Sigmoid colon (tissue), 4 donors: ENCODE data around the gene COL23A1.

Source experiments
- CTCF ChIP-seq, 4 experiments: fragments of 450-650 bp in 3 of 4; fragments of 200-600 bp in 1 of 4; IDR thresholded peaks; one replicate each; pipeline ENCODE4 v1.5.1; 2016 to 2019; ENCODE audit warnings: antibody characterized with exemption in 4 of 4, mild to moderate bottlenecking in 3 of 4, moderate library complexity in 2 of 4
- EP300 ChIP-seq, 4 donors: sonication (generic); formaldehyde crosslinking; IDR thresholded peaks; one replicate each; pipeline ENCODE4 v1.6.1; 2017; ENCODE audit warnings: antibody characterized with exemption in 4 of 4
- POLR2A ChIP-seq, 2 donors: fragments of 450-650 bp; IDR thresholded peaks; one replicate each; pipeline ENCODE4 v1.6.1; 2016; ENCODE audit warnings: antibody characterized with exemption in 2 of 2, mild to moderate bottlenecking in 2 of 2, moderate library complexity in 2 of 2
- POLR2AphosphoS5 ChIP-seq, 4 donors: sonication (generic); formaldehyde crosslinking; IDR thresholded peaks; one replicate each; pipeline ENCODE4 v1.6.1; 2017; ENCODE audit warnings: antibody characterized with exemption in 4 of 4

DNA sequence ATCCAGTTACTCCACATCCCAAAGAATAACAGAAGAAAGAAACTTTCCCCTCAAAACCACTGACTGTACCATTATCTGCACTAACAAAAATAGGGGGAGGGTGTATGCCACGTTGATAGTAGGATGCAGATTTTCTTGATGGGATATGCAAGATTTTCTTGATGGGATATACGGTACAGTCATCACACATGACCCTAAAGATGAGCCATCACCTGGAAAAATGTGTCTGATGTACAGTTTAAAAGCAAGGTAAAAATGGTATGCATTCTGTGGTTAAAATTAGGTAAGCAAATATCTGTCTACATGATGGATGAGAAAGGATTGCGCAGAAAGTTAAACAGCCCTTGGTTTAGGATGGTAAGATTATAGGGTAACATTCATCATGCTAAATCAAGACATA is 8.6 kb downstream of the COL23A1 start:
- TF ChIP-seq POLR2AphosphoS5 (IDR thresholded peaks at IDR 0.05): no peak
- TF ChIP-seq POLR2A (IDR thresholded peaks at IDR 0.05): no peak
- no peak for TF ChIP-seq CTCF (IDR thresholded peaks at IDR 0.05)
- no peak for TF ChIP-seq EP300 (IDR thresholded peaks at IDR 0.05)
